Erythroblast (primary cell): ENCODE data around the gene UBL3.

Experiments used
- DNase-seq, 2 experiments: peaks; one replicate each; lab custom pipeline; 2025; lab: John Stamatoyannopoulos, UW
- GATA1 ChIP-seq: IDR thresholded peaks from 2 replicates; pipeline ENCODE4 v1.6.1; 2011; ENCODE audit warnings: low read depth, mild to moderate bottlenecking, control low read depth, low read length, moderate library complexity
- POLR2A ChIP-seq: IDR thresholded peaks from 2 replicates; pipeline ENCODE4 v1.6.1; 2011; ENCODE audit warnings: mild to moderate bottlenecking, low read length

UBL3 gene

DNA sequence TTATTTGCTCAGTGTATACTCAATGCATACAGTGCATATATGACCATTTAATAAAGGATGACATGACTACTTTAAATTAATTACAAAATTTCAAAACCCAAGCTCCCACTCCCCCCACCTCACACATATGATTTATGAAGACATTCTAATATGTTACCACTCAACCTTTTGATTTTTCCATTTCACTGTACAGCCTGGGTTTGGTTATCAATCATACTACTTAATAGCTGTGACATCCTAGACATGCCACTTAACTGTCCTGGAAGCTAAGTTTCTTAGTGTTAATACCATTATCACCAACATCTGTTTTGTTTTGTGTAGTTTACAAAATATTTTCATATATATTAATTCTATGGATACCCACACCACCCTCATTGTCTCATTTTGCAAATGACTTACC lies 42.2 kb downstream of the UBL3 start:
- no peak for TF ChIP-seq POLR2A
- TF ChIP-seq GATA1, result no peak
- no peak for DNase-seq

DNA sequence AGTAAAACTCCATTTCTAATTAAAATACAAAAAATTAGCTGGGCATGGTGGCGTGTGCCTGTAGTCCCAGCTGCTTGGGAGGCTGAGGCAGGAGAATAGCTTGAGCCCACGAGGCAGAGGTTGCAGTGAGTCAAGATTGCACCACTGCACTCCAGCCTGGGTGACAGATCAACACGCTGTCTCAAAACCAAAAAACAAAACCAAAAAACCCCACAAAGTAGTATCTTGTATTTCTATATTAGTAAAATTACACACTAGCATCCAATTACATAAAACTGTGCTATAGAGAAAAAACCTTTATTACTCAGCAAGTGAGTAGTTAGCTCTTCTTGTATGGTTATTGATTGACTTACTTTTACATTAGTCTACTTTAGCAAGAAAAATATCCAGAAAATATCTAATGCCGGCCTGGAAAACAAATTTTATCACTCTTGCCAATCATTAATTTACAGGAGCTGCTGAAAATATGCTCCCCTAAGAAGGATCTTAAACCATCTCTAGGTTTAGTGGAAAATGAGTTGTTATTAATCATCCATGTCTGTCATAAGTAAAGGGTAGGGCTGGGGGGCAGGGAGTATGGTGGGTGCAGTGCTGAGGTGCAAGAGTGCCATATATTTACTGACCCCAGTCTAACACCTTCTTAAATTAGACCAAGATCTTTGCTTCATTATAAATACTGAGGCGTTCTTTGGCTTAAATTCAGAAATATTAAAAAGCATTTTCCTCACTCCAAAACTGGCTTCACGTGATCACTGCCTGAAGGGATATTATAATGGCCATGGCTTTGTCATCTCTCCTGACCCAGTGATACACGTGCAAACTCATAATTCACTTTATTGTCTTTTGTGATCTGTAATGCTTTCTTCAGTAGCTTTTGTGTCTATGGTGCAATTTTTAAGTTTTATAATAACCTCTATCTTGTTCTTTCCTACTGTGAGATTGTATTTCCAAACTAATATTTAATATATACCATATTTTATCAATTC lies 44.1 kb downstream of the UBL3 start:
- no peak for DNase-seq
- TF ChIP-seq GATA1, result no peak
- no peak for TF ChIP-seq POLR2A

DNA sequence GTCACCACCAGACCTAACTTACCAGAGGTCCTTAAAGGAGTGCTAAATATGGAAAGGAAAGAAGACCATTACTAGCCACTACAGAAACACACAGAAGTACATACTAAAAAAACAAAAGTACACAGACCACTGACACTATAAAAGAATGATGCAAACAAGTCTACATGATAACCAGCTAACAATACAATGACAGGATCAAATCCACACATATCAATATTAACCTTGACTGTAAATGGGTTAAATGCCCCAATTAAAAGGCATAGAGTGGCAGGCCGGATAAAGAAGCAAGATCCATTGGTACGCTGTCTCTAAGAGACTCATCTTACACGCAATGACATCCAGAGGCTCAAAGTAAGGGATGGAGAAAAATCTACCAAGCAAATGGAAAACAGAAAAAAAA lies 47.2 kb downstream of the UBL3 start:
- TF ChIP-seq POLR2A (no peak), GATA1 (no peak)
- no peak for DNase-seq

DNA sequence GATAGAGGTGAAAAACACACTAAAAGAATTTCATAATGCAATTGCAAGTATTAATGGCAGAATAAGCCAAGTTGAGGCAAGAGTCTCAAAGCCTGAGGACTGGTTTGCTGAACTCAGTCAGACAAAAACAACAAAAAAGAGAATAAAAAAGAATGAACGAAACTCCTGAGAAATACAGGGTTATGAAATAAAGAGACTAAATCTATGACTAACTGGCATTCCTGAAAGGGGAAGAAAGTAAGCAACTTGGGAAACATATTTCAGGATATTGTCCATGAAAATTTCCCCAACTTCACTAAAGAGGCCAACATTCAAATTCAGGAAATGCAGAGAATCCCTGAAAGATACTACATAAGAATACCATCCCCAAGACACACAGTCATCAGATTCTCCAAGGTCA lies 47.8 kb downstream of the UBL3 start:
- no peak for DNase-seq

DNA sequence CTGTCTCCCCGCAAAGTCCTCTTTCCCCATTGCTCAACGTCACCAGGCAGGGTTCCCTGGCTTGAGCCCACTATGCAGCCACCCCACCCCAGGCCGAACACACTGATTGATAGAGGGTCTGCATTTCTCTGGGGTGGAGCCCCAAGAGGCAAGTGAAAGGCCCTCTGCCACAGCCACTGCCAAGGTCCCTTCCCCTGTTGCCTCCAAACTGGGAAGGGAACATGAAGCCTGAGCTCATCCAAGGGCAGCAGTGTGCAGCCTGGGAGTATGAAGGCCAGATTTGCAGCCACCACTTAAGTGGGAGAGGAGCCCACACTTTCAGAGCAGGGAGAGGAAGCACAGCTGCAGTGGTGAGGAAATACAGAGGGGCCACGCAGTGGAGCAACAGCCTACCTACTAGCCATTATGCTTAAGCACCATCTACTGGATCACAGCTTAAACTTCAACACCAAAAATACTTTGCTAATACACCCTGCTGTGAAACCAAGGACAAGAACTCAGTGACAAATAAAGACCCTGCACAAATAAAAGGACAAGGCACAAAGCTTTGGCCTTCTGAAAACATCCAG lies 48.6 kb downstream of the UBL3 start:
- TF ChIP-seq GATA1, result no peak
- TF ChIP-seq POLR2A, result no peak
- no peak for DNase-seq

More for the DNA sequence above, 47.8 kb downstream of the UBL3 start:
- TF ChIP-seq POLR2A (no peak), GATA1 (no peak)

DNA sequence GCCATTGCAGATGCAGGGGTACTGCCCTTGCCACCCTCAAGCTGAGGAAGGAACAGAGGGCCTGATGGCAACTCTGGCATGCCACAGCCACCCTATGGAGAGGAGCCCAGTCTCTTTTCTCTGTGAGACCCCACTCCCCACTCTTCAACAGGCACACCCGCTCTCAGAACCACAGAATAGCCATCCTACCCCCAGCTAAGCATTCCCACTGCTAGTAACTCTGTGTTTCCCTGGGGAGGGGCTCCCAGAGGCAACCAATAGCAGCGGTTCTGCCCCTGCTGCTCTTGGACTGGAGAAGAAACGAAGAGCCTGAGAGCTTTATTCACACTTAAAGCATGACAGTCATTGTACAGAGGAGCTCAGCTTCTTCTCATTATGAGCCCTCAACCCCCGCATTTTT lies 49.3 kb downstream of the UBL3 start:
- DNase-seq, result no peak
- TF ChIP-seq POLR2A, result no peak
- TF ChIP-seq GATA1, result no peak

DNA sequence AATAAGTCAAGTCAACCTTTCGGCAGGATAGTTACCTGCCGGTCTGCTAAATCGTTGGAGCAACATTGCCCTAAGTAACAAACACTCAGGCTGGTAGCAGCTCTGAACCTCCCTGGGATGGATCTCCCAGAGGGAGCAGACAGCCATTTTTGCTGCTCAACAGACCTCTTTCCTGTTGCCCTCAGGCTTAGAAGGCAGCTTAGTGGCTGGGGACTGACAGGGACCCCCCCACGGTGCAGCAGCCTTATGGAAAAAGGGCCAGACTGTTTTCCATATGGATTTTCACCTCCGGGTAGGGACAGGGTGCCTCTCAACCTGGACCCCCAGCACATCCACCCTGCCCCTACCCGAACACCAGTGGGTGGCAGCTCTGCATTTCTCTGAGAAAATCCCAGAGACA lies 49.7 kb downstream of the UBL3 start:
- TF ChIP-seq POLR2A (no peak), GATA1 (no peak)
- no peak for DNase-seq

DNA sequence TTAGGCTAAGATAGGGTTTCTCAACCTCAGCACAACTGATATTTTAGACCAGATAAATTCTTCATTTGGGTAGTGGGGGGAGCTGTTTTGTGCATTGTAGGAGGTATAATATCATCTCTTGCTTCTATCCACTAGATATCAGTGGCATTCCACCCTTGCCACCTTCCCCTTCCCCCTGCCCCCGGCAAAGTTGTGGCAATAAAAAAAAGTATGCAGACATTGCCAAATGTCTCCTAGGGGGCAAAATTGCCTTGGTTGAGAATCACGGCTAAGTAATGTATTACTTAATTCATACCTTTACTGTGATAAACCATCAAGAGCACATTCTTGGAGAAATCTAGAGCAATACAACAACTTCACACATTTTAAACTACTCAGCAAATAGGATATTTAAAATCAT lies 51.4 kb downstream of the UBL3 start:
- no peak for DNase-seq
- no peak for TF ChIP-seq POLR2A
- no peak for TF ChIP-seq GATA1

DNA sequence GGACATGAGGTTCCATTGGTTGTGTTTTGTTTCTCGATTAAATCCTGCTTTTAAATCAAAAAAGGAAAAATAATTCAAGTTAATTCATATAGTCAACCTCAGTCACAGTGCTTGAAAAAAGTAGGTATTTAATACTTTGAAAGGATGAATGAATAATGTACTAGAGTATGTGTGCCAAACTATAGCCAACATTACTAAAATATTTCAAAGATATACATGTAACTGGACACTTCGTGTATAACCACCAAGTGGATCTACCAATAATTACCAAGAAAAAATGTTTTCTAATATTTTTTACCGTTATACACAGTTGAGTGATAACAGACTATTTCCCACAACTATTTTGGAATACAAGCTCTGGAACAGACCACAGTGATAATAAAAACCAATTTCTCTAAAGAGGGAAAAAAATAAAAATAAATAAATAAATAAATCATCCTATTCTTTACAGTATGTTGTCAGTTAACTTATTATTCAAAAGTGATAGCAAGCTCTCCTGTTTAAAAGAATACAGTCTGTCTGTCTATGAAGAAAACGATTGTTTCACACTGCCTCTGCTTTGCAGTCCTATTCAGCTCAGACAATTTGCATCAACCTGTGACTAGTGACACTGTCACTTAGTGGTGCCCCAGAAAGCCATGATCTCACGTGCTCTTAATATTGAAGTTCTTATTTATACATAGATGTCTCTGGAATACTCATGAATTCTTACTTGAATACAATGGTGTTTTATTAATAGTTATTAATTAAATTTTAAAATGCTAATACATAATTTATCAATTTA lies 58.2 kb downstream of the UBL3 start:
- no peak for TF ChIP-seq GATA1
- TF ChIP-seq POLR2A, result no peak

DNA sequence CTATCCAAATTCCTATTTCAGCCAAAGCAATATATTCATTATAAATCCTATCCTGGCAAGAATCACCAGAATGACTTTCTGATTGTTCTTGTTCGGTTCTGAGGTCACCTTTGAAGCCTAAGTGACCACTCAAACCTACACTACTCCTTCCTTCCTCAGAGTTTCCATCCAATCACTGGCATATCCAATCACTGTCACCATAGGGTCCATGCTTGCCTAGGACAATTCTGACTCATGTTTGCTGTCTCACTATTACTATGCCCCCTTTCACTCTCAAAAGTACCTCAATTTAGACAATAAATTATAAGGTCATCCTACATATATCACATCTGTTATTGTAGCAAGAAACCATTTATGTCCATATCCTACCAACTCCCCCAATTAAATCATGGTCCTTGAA lies 58.9 kb downstream of the UBL3 start:
- no peak for DNase-seq
- TF ChIP-seq GATA1, result no peak
- TF ChIP-seq POLR2A, result no peak

More for the DNA sequence above, 58.2 kb downstream of the UBL3 start:
- DNase-seq, result no peak

DNA sequence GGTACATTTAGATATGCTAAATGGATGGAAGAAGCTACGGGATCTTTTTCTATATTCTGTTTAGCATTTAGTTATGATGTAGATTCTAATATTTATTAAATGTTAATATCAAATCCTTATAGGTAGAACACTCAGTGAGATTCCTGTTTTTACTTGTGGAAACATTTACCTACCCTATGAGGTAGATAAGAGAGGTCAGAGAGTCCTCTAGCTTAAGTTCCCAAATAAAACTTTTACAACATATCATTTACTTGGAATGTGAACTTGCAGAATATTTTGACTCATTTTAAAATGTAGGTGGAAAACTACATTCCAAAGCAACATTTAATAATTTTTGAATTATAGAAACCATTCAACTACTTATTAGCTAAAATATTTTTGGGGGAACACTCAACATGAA lies 63.7 kb downstream of the UBL3 start:
- TF ChIP-seq POLR2A (no peak), GATA1 (no peak)

DNA sequence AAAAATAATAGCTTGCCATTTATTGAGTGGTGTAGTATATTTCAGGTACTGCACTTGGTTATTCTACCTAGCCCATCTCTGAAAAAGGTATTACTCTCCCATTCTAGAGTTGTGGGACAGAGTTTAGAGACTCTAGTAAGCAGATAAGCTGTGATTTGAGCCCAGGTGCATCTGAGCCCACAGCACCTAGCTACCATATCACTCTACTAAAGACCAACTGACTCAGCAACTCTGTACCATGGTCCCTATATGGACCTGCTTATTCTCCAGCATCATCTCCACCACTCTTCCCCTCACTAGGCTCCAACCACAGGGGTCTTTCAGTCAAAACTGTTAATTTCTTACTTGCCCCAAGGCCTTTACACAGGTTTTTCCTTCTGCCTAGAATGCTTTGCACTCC lies 64.4 kb downstream of the UBL3 start:
- TF ChIP-seq GATA1 (no peak), POLR2A (no peak)
- DNase-seq, result no peak

More for the DNA sequence above, 63.7 kb downstream of the UBL3 start:
- no peak for DNase-seq

DNA sequence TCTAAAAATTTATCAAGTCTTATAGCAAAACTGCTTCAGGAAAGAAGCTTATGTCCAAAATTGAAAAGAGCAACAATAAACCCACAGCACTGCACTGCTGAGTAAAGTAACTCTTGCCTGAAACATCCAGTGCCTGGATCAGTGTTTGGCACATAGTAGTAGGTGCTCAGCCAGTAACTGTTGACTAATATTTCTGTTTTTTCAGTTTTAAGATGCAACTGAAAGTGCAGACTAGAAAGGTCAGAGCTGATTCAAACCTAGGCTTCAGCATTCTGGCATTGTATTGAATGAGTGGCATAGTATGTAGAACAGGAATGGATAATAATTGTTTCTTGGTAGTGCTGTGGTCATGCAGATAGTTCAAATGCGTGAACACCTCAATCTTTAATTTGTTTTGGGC lies 67.6 kb downstream of the UBL3 start:
- no peak for TF ChIP-seq POLR2A
- TF ChIP-seq GATA1, result no peak

DNA sequence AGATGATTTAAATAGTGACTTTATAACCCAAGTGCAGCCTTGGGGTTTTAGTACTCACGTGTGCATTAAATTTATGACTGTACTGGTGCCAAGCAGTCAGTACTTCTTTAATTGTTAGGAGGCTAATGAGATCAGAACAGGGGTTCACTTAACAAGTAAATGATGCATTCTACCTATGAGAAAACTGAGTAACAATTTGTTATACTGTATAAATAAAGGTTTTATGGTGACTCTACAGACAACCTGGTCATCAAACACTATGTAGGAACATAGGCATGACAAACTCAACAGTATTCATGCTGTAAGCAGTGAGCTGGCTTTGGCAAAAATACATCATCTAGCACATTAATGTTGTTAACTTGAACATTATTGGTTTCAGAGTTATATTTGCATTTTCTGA lies 75.6 kb downstream of the UBL3 start:
- no peak for DNase-seq
- no peak for TF ChIP-seq POLR2A
- no peak for TF ChIP-seq GATA1

More for the DNA sequence above, 67.6 kb downstream of the UBL3 start:
- no peak for DNase-seq
